Esophagus muscularis mucosa (tissue), 4 donors: ENCODE measurements around the gene MAB21L2. TPM values are rescaled to one million over a fixed set of nuclear protein-coding genes. Genes with fewer than 3 reads are reported as not detected.
"Not testable (repeated sequence)": the region's sequence is repeated elsewhere in the genome, so short reads cannot be mapped to it uniquely, and the experiment has no call there.

Source experiments
- DNase-seq: peaks from one replicate; pipeline ENCODE4 v3.0.0-alpha.2; 2017; ENCODE audit errors: extremely low spot score
- H3K27ac ChIP-seq, 4 donors: fragments of 200-600 bp; sonication (generic); replicated peaks in 1 of 4; 1 replicate in 3 of 4; 2 replicates in 1 of 4; pipeline ENCODE4 v1.5.1; 2016 to 2019; ENCODE audit warnings: mild to moderate bottlenecking in 1 of 4
- H3K27me3 ChIP-seq, 4 donors: fragments of 200-600 bp; sonication (generic); one replicate each; pipeline versions ENCODE4 v1.5.1 to v1.6.0; 2016 to 2019
- H3K36me3 ChIP-seq, 4 donors: fragments of 200-600 bp; sonication (generic); one replicate each; pipeline ENCODE4 v1.5.1; 2016 to 2019
- H3K4me1 ChIP-seq, 4 donors: fragments of 200-600 bp; sonication (generic); one replicate each; pipeline ENCODE4 v1.5.1; 2016 to 2019
- H3K4me3 ChIP-seq, 4 donors: fragments of 200-600 bp; sonication (generic); 1 replicate in 2 of 4; 2 replicates in 2 of 4; pipeline ENCODE4 v1.5.1; 2016 to 2019; ENCODE audit warnings: mild to moderate bottlenecking in 4 of 4, moderate library complexity in 1 of 4
- H3K9me3 ChIP-seq, 4 donors: fragments of 200-600 bp; sonication (generic); 1 replicate in 3 of 4; 2 replicates in 1 of 4; pipeline ENCODE4 v1.5.1; 2016 to 2019
- EP300 ChIP-seq: sonication (generic); formaldehyde crosslinking; IDR thresholded peaks from one replicate; pipeline ENCODE4 v1.6.1; 2017; ENCODE audit warnings: antibody characterized with exemption
- POLR2A ChIP-seq: fragments of 450-650 bp; IDR thresholded peaks from one replicate; pipeline ENCODE4 v1.6.1; 2017; ENCODE audit warnings: antibody characterized with exemption, moderate library complexity, mild to moderate bottlenecking, low read depth
- POLR2AphosphoS5 ChIP-seq, 2 donors: sonication (generic); formaldehyde crosslinking; IDR thresholded peaks; one replicate each; pipeline ENCODE4 v1.6.1; 2017; ENCODE audit warnings: antibody characterized with exemption in 2 of 2
- WGBS: methylation state at CpG from one replicate; pipeline ENCODE4 v1.1.5; 2018; 5-methylcytosine and 5-hydroxymethylcytosine counted together
- intact Hi-C: fragments of 100-400 bp; cut with DNase I; formaldehyde crosslinking; loops from one replicate; pipeline ENCODE4 v1.15.1; 2023
- total RNA-seq, 4 donors: library from RNA; depleted of rRNA; stranded (reverse); fragments of >200 nt; gene quantifications; one replicate each; pipeline versions ENCODE4 v1.1.0 to v1.2.1, GENCODE V29; 2016
- TF ChIP-seq, protein P1 (sequence below), 3 experiments: fragments of 200-600 bp in 2 of 3; fragments of 450-650 bp in 1 of 3; sonication (generic) in 2 of 3; IDR thresholded peaks; one replicate each; pipeline ENCODE4 v1.5.1; 2017 to 2019; ENCODE audit warnings: antibody characterized with exemption in 3 of 3, mild to moderate bottlenecking in 2 of 3, moderate library complexity in 1 of 3

The MAB21L2 gene
- total RNA-seq, 4 donors from 2014 or later, result 0.32 to 1.7 (median 0.42) TPM; not detected in 1

DNA sequence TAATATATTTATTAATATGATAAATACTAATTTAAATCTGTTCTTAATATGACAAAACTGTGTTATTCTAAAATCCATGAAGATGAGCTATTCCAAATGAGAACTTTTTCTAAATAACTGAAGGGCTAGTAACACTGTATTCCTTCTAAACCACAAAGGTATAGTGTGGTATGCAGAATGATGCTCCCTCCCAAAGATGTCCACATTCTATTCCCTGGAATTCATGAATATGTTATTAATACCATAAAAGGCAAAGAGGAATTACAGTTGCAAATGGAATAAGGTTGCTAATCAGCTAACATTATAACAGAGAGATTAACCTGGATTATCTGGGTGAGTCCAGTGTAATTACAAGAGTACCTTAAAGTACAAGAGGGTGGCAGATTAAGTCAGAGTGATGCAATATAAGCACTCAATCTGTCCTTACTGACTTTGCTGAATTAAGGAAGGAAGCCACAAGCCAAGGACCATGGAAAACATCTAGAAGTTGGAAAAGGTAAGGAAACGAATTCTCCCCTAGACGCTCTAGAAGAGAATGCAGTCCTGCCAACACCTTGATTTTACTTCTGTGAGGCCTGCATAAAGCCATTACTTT lies 20.7 kb upstream of the MAB21L2 start:
- H3K27ac ChIP-seq, result no peak overlapping the region
- TF ChIP-seq, protein P1, sequence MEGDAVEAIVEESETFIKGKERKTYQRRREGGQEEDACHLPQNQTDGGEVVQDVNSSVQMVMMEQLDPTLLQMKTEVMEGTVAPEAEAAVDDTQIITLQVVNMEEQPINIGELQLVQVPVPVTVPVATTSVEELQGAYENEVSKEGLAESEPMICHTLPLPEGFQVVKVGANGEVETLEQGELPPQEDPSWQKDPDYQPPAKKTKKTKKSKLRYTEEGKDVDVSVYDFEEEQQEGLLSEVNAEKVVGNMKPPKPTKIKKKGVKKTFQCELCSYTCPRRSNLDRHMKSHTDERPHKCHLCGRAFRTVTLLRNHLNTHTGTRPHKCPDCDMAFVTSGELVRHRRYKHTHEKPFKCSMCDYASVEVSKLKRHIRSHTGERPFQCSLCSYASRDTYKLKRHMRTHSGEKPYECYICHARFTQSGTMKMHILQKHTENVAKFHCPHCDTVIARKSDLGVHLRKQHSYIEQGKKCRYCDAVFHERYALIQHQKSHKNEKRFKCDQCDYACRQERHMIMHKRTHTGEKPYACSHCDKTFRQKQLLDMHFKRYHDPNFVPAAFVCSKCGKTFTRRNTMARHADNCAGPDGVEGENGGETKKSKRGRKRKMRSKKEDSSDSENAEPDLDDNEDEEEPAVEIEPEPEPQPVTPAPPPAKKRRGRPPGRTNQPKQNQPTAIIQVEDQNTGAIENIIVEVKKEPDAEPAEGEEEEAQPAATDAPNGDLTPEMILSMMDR (IDR thresholded peaks at IDR 0.05), result no peak
- 100% methylated on average over 2 of the region's 2 CpGs for WGBS
- peaks cover 0 to 5% (median 0%) of the 10 kb centered on the region in 4 donors for H3K36me3 ChIP-seq
- no peaks in the 10 kb centered on the region for H3K4me1 ChIP-seq
- intact Hi-C loops, result no loop called here
- no peaks in the 10 kb centered on the region for H3K27me3 ChIP-seq
- H3K4me3 ChIP-seq, result no peak overlapping the region
- no peak for DNase-seq
- H3K9me3 ChIP-seq, result no peaks in the 10 kb centered on the region

DNA sequence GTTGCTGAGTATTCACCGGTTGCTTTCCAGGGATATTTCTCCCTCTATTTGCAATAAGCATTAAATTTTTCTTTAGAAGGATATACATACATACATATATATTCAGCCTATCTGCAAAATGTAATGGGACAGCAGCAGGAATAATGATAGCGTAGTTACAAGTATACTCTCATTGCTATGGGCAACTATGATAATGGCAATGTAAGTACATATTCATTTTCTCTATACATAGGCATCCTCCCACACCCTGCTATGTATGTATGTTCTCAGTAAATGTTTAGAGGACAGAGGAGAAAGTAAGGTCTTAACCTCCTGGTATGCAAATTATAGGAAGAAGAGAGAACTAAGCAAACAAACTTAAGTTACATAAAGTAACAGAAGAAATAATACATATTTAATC lies 19.7 kb upstream of the MAB21L2 start:
- Histone ChIP-seq H3K4me3 (no peak overlapping the region), H3K36me3 (peaks cover 0 to 5% (median 0%) of the 10 kb centered on the region in 4 donors), H3K27me3 (no peaks in the 10 kb centered on the region), H3K4me1 (no peaks in the 10 kb centered on the region), H3K9me3 (no peaks in the 10 kb centered on the region), H3K27ac (no peak overlapping the region)
- intact Hi-C loops, result no loop called here
- TF ChIP-seq POLR2A (no peak), POLR2AphosphoS5 (IDR thresholded peaks at IDR 0.05) (no peak), EP300 (no peak)
- TF ChIP-seq, protein P1 (IDR thresholded peaks at IDR 0.05), result no peak
- DNase-seq, result no peak
- 98% methylated on average over 2 of the region's 2 CpGs for WGBS

DNA sequence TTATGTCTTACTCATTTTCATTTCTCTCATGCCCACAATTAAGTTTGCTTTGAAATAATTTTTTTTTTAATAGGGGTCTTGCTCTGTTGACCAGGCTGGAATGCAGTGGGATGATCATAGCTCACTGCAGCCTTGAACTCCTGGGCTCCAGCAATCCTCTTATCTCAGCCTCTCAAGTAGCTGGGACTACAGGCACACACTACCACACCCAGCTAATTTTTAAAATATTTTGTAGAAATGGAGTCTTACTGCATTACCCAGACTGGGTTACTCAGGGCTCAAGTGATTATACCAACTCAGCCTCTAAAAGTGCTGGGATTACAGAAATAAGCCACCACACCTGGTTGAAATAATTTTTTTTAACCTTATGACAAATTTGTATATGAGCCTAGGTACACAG lies 19.2 kb upstream of the MAB21L2 start:
- no peak for DNase-seq
- Histone ChIP-seq H3K27me3 (no peaks in the 10 kb centered on the region), H3K4me1 (no peaks in the 10 kb centered on the region), H3K27ac (no peak overlapping the region), H3K36me3 (peaks cover 0 to 5% (median 0%) of the 10 kb centered on the region in 4 donors), H3K4me3 (no peak overlapping the region), H3K9me3 (no peaks in the 10 kb centered on the region)
- TF ChIP-seq POLR2A (no peak), POLR2AphosphoS5 (IDR thresholded peaks at IDR 0.05) (no peak), EP300 (no peak)
- TF ChIP-seq, protein P1 (IDR thresholded peaks at IDR 0.05), result no peak
- intact Hi-C loops, result no loop called here

DNA sequence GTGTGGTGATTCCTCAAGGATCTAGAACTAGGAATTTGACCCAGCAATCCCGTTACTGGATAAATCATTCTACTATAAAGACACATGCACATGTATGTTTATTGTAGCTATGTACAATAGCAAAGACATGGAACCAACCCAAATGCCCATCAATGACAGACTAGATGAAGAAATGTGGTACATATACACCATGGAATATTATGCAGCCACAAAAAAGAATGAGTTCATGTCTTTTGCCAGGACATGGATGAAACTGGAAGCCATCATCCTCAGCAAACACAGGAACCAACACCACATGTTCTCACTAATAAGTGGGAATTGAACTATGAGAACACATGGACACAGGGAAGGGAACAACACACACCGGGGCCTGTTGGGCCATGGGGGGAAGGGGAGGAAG lies 17.0 kb upstream of the MAB21L2 start:
- intact Hi-C loops, H3K4me1 ChIP-seq, H3K4me3 ChIP-seq, DNase-seq, H3K27ac ChIP-seq, H3K36me3 ChIP-seq, H3K9me3 ChIP-seq, H3K27me3 ChIP-seq: not testable (repeated sequence)
- WGBS, result 93% methylated on average over 2 of the region's 2 CpGs

DNA sequence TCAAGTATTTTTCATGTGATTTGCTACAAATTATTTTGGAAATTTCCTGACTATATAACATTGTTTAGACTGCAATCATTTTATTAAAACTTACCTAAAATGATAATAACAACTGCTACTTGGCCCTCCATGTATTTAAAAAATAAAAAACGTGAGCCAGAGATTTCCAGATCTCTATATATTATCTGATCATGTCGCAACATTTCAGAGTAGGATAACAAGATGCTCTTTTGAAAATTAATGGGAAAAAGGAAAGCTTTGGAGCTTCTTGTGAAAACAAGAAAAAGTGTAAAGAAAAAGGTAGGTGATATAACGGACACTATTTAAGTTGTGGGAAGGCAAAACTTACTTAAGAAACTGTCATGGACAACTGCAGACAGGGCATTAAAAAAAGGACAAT lies 14.9 kb upstream of the MAB21L2 start:
- Histone ChIP-seq H3K27ac (no peak overlapping the region), H3K9me3 (no peaks in the 10 kb centered on the region), H3K4me1 (no peaks in the 10 kb centered on the region), H3K4me3 (no peak overlapping the region), H3K27me3 (no peaks in the 10 kb centered on the region), H3K36me3 (peaks cover 0 to 5% (median 0%) of the 10 kb centered on the region in 4 donors)
- TF ChIP-seq POLR2A (no peak), EP300 (no peak), POLR2AphosphoS5 (IDR thresholded peaks at IDR 0.05) (no peak)
- TF ChIP-seq, protein P1 (IDR thresholded peaks at IDR 0.05), result no peak
- intact Hi-C loops, result no loop called here
- DNase-seq, result no peak
- WGBS, result 87% methylated on average over 3 of the region's 3 CpGs
